Osteocyte (in vitro differentiated cells): Measurements from ENCODE around the gene RPS6KA2. TPM values are rescaled to one million over a fixed set of nuclear protein-coding genes. Genes with fewer than 3 reads are reported as not detected.

ENCODE experiments used
- DNase-seq: peaks from one replicate; pipeline ENCODE4 v3.0.0; 2021; ENCODE audit warnings: mixed read lengths; ENCODE audit not compliant: unreplicated experiment; ENCODE audit errors: extremely low spot score
- H3K27ac Mint-ChIP-seq: one replicate; pipeline ENCODE4 v1.8.0; 2021; ENCODE audit warnings: mild to moderate bottlenecking, mixed read lengths; ENCODE audit not compliant: unreplicated experiment
- H3K27me3 Mint-ChIP-seq: one replicate; pipeline ENCODE4 v1.8.0; 2021; ENCODE audit warnings: mixed read lengths; ENCODE audit not compliant: unreplicated experiment
- H3K36me3 Mint-ChIP-seq: one replicate; pipeline ENCODE4 v1.8.0; 2021; ENCODE audit warnings: mixed read lengths; ENCODE audit not compliant: unreplicated experiment
- H3K4me1 Mint-ChIP-seq: one replicate; pipeline ENCODE4 v1.8.0; 2021; ENCODE audit warnings: mixed read lengths; ENCODE audit not compliant: unreplicated experiment
- H3K4me3 Mint-ChIP-seq: one replicate; pipeline ENCODE4 v1.8.0; 2021; ENCODE audit warnings: mild to moderate bottlenecking, moderate library complexity, mixed read lengths; ENCODE audit not compliant: unreplicated experiment
- H3K9me3 Mint-ChIP-seq: one replicate; pipeline ENCODE4 v1.8.0; 2021; ENCODE audit warnings: mixed read lengths; ENCODE audit not compliant: unreplicated experiment
- total RNA-seq: library from RNA; stranded (reverse); gene quantifications from 2 replicates; pipeline ENCODE4 v1.2.1, GENCODE V29; 2021
- TF ChIP-seq, protein P1 (sequence below): fragments of 200-600 bp; sonication (generic); IDR thresholded peaks from 2 replicates; pipeline ENCODE4 v1.5.0; 2021; ENCODE audit warnings: antibody characterized with exemption, mild to moderate bottlenecking, moderate library complexity

The RPS6KA2 gene
- total RNA-seq, 1 donor from 2014 or later = 89.9 TPM

DNA sequence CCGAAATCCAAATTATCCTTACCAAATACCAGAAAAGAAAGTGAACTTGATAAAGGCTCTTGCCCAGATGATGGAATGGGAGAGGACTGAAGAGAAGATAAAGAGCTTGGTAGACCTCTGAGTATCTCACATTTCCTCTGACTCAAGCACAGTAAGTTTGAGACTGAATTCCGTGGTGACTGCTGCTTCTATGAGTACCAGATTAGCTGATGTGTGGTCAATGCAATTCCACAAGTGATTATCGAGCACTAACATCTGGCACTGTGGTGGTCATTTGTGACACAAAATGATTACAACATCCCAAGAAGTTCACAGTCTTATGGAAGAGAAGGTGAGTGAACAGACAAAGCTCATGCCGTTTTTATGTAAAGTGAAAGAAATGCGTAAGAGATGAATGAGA, 2.6 kb upstream of the RPS6KA2 start:
- Mint-ChIP-seq H3K27ac (no peak overlapping the region), H3K9me3 (no peaks in the 10 kb centered on the region), H3K27me3 (peaks cover 3% of the 10 kb centered on the region), H3K36me3 (no peaks in the 10 kb centered on the region), H3K4me3 (no peak overlapping the region), H3K4me1 (peaks cover 32% of the 10 kb centered on the region)
- TF ChIP-seq, protein P1, sequence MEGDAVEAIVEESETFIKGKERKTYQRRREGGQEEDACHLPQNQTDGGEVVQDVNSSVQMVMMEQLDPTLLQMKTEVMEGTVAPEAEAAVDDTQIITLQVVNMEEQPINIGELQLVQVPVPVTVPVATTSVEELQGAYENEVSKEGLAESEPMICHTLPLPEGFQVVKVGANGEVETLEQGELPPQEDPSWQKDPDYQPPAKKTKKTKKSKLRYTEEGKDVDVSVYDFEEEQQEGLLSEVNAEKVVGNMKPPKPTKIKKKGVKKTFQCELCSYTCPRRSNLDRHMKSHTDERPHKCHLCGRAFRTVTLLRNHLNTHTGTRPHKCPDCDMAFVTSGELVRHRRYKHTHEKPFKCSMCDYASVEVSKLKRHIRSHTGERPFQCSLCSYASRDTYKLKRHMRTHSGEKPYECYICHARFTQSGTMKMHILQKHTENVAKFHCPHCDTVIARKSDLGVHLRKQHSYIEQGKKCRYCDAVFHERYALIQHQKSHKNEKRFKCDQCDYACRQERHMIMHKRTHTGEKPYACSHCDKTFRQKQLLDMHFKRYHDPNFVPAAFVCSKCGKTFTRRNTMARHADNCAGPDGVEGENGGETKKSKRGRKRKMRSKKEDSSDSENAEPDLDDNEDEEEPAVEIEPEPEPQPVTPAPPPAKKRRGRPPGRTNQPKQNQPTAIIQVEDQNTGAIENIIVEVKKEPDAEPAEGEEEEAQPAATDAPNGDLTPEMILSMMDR = no peak
- DNase-seq = no peak

DNA sequence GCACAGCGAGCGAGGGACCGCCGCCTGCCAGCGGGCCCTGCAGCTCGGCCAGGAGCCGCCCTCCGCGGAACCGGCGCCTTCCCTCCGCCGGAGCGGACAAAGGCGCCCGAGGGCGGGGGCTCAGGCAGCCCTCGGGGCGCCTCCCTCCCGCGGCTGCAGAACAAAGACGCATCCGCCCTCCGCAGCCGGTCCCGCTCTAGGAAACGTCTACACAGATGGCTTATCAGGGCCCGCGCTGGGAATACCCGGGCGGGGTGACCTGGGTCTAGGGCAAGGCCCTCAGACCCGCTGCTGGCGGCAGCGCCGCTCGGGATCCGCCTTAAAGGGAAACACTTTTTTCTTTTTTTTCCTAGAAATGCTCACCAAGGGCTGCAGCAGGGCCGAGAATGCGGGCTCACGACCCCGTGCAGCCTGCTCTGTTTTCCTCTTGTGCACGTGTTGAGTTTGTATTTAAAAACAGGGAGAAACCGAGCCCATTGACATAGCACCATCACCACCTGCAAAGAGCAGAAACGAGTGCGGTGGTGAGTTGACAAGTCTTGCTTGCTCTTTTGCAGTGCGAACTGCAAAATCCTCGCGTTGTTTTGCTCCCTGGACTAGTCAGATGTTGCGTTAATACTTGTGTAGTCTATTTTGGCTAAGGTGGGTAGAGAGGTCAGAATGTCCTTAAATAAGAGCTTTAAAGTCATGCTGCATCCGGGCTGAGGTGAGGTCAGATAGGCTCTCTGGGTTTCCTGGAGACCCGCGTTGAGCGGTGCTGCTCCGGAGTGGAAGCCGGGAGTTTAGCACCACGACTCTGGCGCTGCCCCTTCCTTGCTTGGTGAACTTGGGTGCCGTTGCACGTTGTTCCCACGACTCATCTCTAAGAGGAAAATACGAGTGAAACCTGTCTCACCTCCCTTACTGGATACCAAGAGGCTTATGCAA, 1.1 kb upstream of the RPS6KA2 start:
- H3K27me3 Mint-ChIP-seq = no peaks in the 10 kb centered on the region
- H3K9me3 Mint-ChIP-seq = no peaks in the 10 kb centered on the region
- no peak for DNase-seq
- H3K36me3 Mint-ChIP-seq = no peaks in the 10 kb centered on the region
- TF ChIP-seq, protein P1 = no peak
- H3K27ac Mint-ChIP-seq = peak overlapping the region; percentile 96
- peaks cover 41% of the 10 kb centered on the region for H3K4me1 Mint-ChIP-seq
- peak overlapping the region; percentile 88 for H3K4me3 Mint-ChIP-seq

DNA sequence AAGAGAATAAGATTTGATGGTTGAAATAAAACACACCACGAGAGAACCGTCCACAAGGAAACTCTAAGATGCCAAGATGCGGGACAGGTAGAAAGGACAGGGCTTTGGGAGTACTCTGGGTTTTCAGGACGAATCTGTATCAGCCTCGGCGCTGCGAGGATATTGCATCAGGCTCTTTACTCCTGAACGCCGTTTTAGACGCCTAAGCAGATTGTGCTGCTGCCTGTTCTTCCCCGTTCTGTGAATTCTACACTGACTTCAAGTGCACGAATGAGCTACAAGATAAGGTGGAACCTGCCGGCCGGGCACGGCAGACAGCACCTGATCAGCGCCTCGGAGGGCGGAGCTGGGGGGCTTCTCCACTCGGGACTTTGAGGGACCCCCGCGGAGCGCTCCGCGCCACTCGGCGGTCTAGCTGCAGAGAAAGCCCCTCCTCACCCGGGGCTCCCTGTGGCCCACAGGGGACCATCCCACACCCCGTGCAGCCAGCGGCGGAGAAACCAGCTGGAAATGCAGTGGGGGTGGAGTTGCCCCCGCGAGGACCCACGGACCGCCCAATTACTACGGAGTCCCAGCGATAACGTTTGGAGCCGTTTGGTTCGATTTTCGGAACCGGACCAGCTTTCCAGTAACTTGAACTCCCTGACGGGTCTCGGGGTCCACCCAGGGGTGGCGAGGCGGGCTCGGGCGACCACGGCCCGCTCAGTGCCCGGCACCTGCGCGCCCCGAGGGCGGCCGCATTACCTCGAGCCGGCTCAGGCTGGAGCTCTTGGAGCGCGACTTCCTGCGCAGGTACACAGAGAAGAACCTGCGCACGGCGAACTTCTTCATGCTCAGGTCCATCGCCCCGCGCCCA, 646 bp downstream of the RPS6KA2 start:
- H3K4me3 Mint-ChIP-seq = peak overlapping the region; percentile 81
- no peaks in the 10 kb centered on the region for H3K36me3 Mint-ChIP-seq
- no peaks in the 10 kb centered on the region for H3K9me3 Mint-ChIP-seq
- no peak for DNase-seq
- peak overlapping the region; percentile 93 for H3K27ac Mint-ChIP-seq
- peaks cover 55% of the 10 kb centered on the region for H3K4me1 Mint-ChIP-seq
- TF ChIP-seq, protein P1 = no peak
- no peaks in the 10 kb centered on the region for H3K27me3 Mint-ChIP-seq

DNA sequence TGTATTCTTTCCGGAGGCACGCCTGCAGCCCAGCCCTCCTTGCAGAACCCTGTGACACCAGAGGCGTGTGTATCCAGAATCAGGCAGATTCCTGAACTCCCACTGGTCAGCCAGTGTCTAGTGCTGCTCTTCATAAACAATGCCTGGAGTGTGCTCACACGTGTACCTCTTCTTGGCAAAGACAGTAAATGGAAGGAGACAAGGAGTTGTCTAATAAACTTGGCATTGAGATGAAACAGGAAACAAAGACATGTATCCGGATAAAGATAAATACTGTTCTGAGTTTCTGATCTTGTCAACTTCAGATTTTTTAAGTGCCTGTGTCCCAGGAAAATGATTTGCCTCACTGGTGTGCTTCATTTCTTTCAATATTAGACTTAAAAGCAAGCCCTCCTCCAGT, 1.7 kb downstream of the RPS6KA2 start:
- H3K4me3 Mint-ChIP-seq = peak overlapping the region; percentile 81
- H3K4me1 Mint-ChIP-seq = peaks cover 66% of the 10 kb centered on the region
- peak overlapping the region; percentile 93 for H3K27ac Mint-ChIP-seq
- peak; percentile 27 for DNase-seq
- H3K27me3 Mint-ChIP-seq = no peaks in the 10 kb centered on the region
- no peaks in the 10 kb centered on the region for H3K36me3 Mint-ChIP-seq
- TF ChIP-seq, protein P1 = no peak
- H3K9me3 Mint-ChIP-seq = no peaks in the 10 kb centered on the region

DNA sequence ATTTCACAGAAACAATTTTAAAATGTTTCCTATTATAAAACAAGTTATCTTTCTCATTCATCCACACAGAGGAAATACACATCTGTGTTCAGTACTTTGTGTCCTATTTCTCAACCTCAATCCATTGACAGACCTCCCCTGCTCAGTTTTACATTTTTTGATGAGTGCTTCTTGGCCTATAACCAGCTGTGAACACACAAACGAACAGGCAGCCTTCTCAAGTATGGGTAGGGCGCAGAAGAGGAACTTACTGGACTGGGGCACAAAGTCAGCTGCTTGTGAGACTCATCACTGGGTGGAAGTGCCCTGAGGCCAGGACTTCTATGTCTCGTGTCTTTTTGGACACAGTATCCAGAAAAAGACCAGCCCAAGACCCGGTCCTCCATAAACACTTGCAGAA, 2.8 kb downstream of the RPS6KA2 start:
- TF ChIP-seq, protein P1 = no peak
- H3K4me1 Mint-ChIP-seq = peaks cover 75% of the 10 kb centered on the region
- peak overlapping the region; percentile 81 for H3K4me3 Mint-ChIP-seq
- no peaks in the 10 kb centered on the region for H3K27me3 Mint-ChIP-seq
- no peaks in the 10 kb centered on the region for H3K9me3 Mint-ChIP-seq
- DNase-seq = peak; percentile 85
- peak overlapping the region; percentile 93 for H3K27ac Mint-ChIP-seq
- no peaks in the 10 kb centered on the region for H3K36me3 Mint-ChIP-seq
